Measurements from ENCODE around the gene BICRA.

- TF ChIP-seq EZH2 (optimal IDR thresholded peaks at IDR 0.05; ENCODE audit: low read depth, low read length): no peak
- TF ChIP-seq, protein P1, sequence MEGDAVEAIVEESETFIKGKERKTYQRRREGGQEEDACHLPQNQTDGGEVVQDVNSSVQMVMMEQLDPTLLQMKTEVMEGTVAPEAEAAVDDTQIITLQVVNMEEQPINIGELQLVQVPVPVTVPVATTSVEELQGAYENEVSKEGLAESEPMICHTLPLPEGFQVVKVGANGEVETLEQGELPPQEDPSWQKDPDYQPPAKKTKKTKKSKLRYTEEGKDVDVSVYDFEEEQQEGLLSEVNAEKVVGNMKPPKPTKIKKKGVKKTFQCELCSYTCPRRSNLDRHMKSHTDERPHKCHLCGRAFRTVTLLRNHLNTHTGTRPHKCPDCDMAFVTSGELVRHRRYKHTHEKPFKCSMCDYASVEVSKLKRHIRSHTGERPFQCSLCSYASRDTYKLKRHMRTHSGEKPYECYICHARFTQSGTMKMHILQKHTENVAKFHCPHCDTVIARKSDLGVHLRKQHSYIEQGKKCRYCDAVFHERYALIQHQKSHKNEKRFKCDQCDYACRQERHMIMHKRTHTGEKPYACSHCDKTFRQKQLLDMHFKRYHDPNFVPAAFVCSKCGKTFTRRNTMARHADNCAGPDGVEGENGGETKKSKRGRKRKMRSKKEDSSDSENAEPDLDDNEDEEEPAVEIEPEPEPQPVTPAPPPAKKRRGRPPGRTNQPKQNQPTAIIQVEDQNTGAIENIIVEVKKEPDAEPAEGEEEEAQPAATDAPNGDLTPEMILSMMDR (IDR thresholded peaks at IDR 0.05; ENCODE audit: low read length): no peak
- TF ChIP-seq EZH2phosphoT487 (IDR thresholded peaks at IDR 0.05; ENCODE audit: low read length): no peak
Observed at GRCh38 chr19:47650700-47651099, 41.8 kb downstream of the BICRA start.
